Chondrocyte (in vitro differentiated cells): ENCODE data around the gene UQCRC2. TPM values are rescaled to one million over a fixed set of nuclear protein-coding genes. Genes with fewer than 3 reads are reported as not detected.

Experiments
- DNase-seq: peaks from one replicate; pipeline ENCODE4 v3.0.0; 2021; ENCODE audit warnings: mixed read lengths, low spot score
- H3K27ac Mint-ChIP-seq: one replicate; pipeline ENCODE4 v1.8.0; 2021; ENCODE audit warnings: mild to moderate bottlenecking, moderate library complexity, mixed read lengths; ENCODE audit not compliant: unreplicated experiment
- H3K27me3 Mint-ChIP-seq: 2 replicates; pipeline ENCODE4 v1.8.0; 2021; ENCODE audit warnings: low read depth, mixed read lengths
- H3K36me3 Mint-ChIP-seq: 2 replicates; pipeline ENCODE4 v1.8.0; 2021; ENCODE audit warnings: low read depth, mixed read lengths
- H3K4me1 Mint-ChIP-seq: 2 replicates; pipeline ENCODE4 v1.8.0; 2021; ENCODE audit warnings: low read depth, mild to moderate bottlenecking, mixed read lengths
- H3K4me3 Mint-ChIP-seq: one replicate; pipeline ENCODE4 v1.8.0; 2021; ENCODE audit warnings: mild to moderate bottlenecking, moderate library complexity, mixed read lengths; ENCODE audit not compliant: unreplicated experiment
- H3K9me3 Mint-ChIP-seq: 2 replicates; pipeline ENCODE4 v1.8.0; 2021; ENCODE audit warnings: low read depth, mixed read lengths
- total RNA-seq: library from RNA; stranded (reverse); gene quantifications from 3 replicates; pipeline ENCODE4 v1.2.1, GENCODE V29; 2021
- TF ChIP-seq, protein P1 (sequence below): fragments of 200-600 bp; sonication (generic); IDR thresholded peaks from 2 replicates; pipeline ENCODE4 v1.5.0; 2021; ENCODE audit warnings: antibody characterized with exemption, mild to moderate bottlenecking, moderate library complexity

The UQCRC2 gene
- total RNA-seq, 1 donor from 2014 or later = 154 TPM

DNA sequence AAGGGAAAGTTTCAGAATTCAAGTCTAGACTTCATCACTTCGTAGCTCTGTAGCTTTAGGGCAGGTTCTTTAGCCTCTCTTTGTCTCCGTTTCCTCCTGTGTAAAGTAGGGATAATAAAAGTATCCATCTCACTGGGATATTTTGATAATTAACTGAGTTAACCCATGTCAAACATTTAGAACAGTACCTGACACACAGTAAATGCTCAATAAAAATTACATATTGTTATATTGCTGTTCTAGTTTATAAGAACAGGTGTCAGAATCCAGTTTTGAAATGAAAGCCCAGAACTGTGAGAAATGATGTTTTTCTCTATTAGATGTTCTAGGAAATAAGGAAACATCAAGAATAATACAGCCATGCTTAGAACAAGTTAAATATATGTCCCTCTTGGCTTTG lies 59.1 kb downstream of the UQCRC2 start:
- DNase-seq = no peak
- H3K36me3 Mint-ChIP-seq = no peaks in the 10 kb centered on the region
- no peak overlapping the region for H3K27ac Mint-ChIP-seq
- TF ChIP-seq, protein P1, sequence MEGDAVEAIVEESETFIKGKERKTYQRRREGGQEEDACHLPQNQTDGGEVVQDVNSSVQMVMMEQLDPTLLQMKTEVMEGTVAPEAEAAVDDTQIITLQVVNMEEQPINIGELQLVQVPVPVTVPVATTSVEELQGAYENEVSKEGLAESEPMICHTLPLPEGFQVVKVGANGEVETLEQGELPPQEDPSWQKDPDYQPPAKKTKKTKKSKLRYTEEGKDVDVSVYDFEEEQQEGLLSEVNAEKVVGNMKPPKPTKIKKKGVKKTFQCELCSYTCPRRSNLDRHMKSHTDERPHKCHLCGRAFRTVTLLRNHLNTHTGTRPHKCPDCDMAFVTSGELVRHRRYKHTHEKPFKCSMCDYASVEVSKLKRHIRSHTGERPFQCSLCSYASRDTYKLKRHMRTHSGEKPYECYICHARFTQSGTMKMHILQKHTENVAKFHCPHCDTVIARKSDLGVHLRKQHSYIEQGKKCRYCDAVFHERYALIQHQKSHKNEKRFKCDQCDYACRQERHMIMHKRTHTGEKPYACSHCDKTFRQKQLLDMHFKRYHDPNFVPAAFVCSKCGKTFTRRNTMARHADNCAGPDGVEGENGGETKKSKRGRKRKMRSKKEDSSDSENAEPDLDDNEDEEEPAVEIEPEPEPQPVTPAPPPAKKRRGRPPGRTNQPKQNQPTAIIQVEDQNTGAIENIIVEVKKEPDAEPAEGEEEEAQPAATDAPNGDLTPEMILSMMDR = no peak
- H3K4me3 Mint-ChIP-seq = no peak overlapping the region
- H3K27me3 Mint-ChIP-seq = no peaks in the 10 kb centered on the region
- H3K4me1 Mint-ChIP-seq = peaks cover 23% of the 10 kb centered on the region
- no peaks in the 10 kb centered on the region for H3K9me3 Mint-ChIP-seq

DNA sequence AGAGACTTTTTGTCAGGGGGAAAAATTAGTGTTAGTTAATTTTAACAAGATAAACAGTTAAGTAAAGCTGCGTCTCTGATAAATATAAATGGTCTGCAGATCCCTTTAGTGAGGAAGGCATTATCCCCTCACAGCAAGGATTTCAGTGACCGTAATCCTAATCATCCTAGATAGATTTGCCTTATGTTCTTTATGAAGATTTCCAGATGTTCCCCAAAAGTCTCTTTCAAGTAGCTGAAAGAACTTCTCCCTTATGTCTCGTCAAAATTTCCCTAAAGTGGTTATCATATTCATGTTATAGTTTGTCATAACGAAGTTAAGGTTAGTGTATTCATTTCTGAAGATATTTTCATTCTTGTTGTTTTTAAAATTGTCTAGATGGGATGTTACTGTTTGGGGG lies 60.3 kb downstream of the UQCRC2 start:
- Mint-ChIP-seq H3K4me3 (no peak overlapping the region), H3K36me3 (no peaks in the 10 kb centered on the region), H3K27me3 (no peaks in the 10 kb centered on the region), H3K4me1 (peaks cover 16% of the 10 kb centered on the region), H3K27ac (no peak overlapping the region), H3K9me3 (no peaks in the 10 kb centered on the region)
- no peak for DNase-seq
- TF ChIP-seq, protein P1 = no peak

DNA sequence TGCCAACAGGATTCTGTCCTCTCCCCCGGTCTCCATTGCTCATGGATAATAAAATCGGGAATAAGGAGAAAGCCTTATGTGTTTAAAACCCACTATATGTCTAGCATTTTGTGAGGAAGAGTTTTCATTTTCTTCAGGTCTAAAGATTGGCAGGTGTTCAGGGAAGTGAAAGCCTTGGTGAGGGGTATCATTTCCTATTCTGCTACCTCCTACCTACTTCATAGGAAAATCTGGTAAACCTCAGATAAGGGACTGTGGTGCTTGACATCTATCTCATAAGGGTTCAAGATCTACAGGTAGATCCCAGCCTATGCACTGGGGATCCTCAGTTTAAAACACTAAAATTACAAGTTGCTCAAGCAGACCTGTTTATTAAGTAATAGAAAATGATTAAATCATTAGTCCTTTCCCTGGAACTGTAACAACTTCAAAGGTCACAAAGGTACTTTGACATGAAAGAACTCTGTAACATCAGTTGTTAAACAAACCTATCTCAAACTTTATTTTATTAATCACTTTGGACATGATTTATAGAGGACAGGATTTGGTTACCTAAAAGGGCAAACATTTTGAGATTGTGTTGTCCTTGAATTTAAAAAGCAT lies 61.2 kb downstream of the UQCRC2 start:
- Mint-ChIP-seq H3K4me1 (peaks cover 7% of the 10 kb centered on the region), H3K9me3 (no peaks in the 10 kb centered on the region), H3K4me3 (no peak overlapping the region), H3K36me3 (no peaks in the 10 kb centered on the region), H3K27ac (no peak overlapping the region), H3K27me3 (no peaks in the 10 kb centered on the region)
- DNase-seq = no peak
- TF ChIP-seq, protein P1 = no peak

DNA sequence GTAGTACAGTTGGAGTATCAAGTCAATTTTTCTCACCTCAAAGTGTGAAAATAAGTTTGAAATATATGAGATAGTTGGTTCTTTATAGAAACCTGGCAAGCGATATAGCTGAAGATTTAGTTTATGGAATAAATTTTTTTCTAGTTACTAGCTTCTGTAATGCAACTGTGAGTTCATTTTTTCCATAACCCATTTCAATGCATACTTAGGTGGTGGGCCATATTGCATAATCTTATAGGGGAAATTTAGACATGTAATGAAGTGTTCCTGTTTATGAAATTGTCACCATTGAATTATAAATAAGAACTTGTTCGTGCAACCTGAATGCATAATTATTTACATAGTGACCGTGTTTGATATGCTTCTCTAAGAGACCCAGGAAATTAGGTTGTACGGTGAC lies 63.8 kb downstream of the UQCRC2 start:
- Mint-ChIP-seq H3K27me3 (no peaks in the 10 kb centered on the region), H3K27ac (no peak overlapping the region), H3K36me3 (no peaks in the 10 kb centered on the region), H3K4me3 (no peak overlapping the region), H3K9me3 (no peaks in the 10 kb centered on the region), H3K4me1 (no peaks in the 10 kb centered on the region)
- DNase-seq = no peak
- TF ChIP-seq, protein P1 = no peak

DNA sequence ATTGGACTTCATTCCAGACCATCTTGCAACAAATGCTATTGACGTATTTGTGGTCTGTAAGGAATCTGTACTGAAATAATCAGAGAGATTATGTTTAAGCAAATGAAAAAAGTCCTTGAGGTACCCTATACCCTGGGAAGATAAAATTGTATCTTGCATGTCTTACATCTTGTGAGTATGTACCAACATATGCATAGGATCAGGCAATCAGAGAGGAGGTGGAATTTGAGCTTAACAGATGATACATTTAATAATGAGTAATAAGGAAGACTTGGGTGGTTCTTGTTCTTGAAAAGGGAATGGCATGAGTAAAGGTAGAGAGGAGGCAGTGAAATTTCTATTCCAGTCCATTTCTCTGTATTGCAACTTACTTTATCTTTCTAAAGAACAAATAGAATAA lies 65.4 kb downstream of the UQCRC2 start:
- TF ChIP-seq, protein P1 = no peak
- no peak for DNase-seq
- Mint-ChIP-seq H3K9me3 (no peaks in the 10 kb centered on the region), H3K27me3 (no peaks in the 10 kb centered on the region), H3K27ac (no peak overlapping the region), H3K36me3 (no peaks in the 10 kb centered on the region), H3K4me3 (no peak overlapping the region), H3K4me1 (no peaks in the 10 kb centered on the region)
